ENCODE results near the gene RPL10. TPM values are rescaled to one million over a fixed set of nuclear protein-coding genes. Genes with fewer than 3 reads are reported as not detected.

Gene RPL10
- total and polyA plus RNA-seq, 2 donors (not counting 3 experiments of a cell fraction or from before 2014, with no cell fraction given), result 2,493 to 7,586 TPM

GRCh38 chrX:154401045-154401799 lies 3.0 kb downstream of the RPL10 start:
- no peaks in the 10 kb centered on the region for H3K9me1 ChIP-seq (replicated peaks; ENCODE audit: control insufficient read depth, extremely low read depth, insufficient read depth, low read length)
- POLR2A ChIA-PET, result interaction anchor here (1.3 kb wide), 1 partner anchor 28 kb away, joined by 3 read pairs; no protein-coding TSS in a partner anchor
- H3K27me3 ChIP-seq (ENCODE audit: control insufficient read depth in 2 of 2, insufficient read depth in 2 of 2, low read length in 2 of 2), result no peaks in the 10 kb centered on the region
- no TSS peak for BruUV-seq (replicated peaks)
- H3K36me3 ChIP-seq (ENCODE audit: control insufficient read depth in 2 of 2, extremely low read depth in 1 of 2, insufficient read depth in 2 of 2, low read length in 2 of 2), result peaks cover 15 to 18% of the 10 kb centered on the region in 2 experiments
- FAIRE-seq (peak; percentile 50), DNase-seq (ENCODE audit: low read depth, low spot score) (no peak)
- TF ChIP-seq MAX (IDR thresholded peaks at IDR 0.05; ENCODE audit: insufficient read depth, insufficient read length), result no peak
- TF ChIP-seq POLR2AphosphoS5 (IDR thresholded peaks at IDR 0.05; ENCODE audit: insufficient read depth, low read depth, low read length), result peak; percentile 68
- TF ChIP-seq POLR2A (IDR thresholded peaks at IDR 0.05; ENCODE audit: low read depth, low read length), result peak; percentile 82
- TF ChIP-seq GATA2 (IDR thresholded peaks at IDR 0.05; ENCODE audit: insufficient read depth, insufficient read length, low read depth, low read length), result no peak
- no peak for TF ChIP-seq EZH2 (IDR thresholded peaks at IDR 0.05; ENCODE audit: borderline replicate concordance, low read depth, low read length, severe bottlenecking)
- H2AFZ ChIP-seq (ENCODE audit: low read depth, low read length), result no peak overlapping the region
- H3K4me3 ChIP-seq (replicated peaks in 1 of 3; ENCODE audit: insufficient read depth in 1 of 3, low read depth in 1 of 3, low read length in 3 of 3), result no peak overlapping the region
- H3K9me3 ChIP-seq (replicated peaks; ENCODE audit: control insufficient read depth, insufficient read depth, low read length), result no peaks in the 10 kb centered on the region
- H3K79me2 ChIP-seq (ENCODE audit: control insufficient read depth, insufficient read depth, low read length), result peaks cover 20% of the 10 kb centered on the region
- H4K20me1 ChIP-seq (replicated peaks; ENCODE audit: control insufficient read depth, extremely low read depth, insufficient read depth, low read length), result no peaks in the 10 kb centered on the region
- peaks cover 8% of the 10 kb centered on the region for H3K4me1 ChIP-seq (ENCODE audit: control insufficient read depth, extremely low read depth, insufficient read depth, low read length)
- H3K27ac ChIP-seq (ENCODE audit: insufficient read depth, low read depth, low read length), result no peak overlapping the region
- CTCF ChIA-PET, result no interaction called here
- peak overlapping the region; percentile 12 for H3K4me2 ChIP-seq (ENCODE audit: insufficient read depth, low read length)
- H3K9ac ChIP-seq (replicated peaks; ENCODE audit: extremely low read depth, insufficient read depth, low read length), result no peak overlapping the region
- intact Hi-C loops (cut with micrococcal nuclease), result loop anchor here (1.0 kb wide), 1 partner anchor 8 kb away; the partner anchor contains the start of gene DNASE1L1
- dilution Hi-C loops (cut with MboI; ENCODE audit: extremely low pct_ligation_motif_present, low sequenced_read_pairs), result no loop called here

Measured in endothelial cell of umbilical vein (primary cell).